Fibroblast of the aortic adventitia (primary cell): Measurements from ENCODE around the gene DNAH9. TPM values are rescaled to one million over a fixed set of nuclear protein-coding genes. Genes with fewer than 3 reads are reported as not detected.

Experiments
- DNase-seq: peaks from one replicate; pipeline ENCODE4 v3.0.0-alpha.2; 2010; ENCODE audit warnings: low read depth
- H3K4me3 ChIP-seq: 2 replicates; pipeline ENCODE4 v1.5.1; 2011; ENCODE audit warnings: low read depth, mild to moderate bottlenecking, control low read depth, low read length, moderate library complexity
- CTCF ChIP-seq: IDR thresholded peaks from 2 replicates; pipeline ENCODE4 v1.5.1; 2011; ENCODE audit warnings: mild to moderate bottlenecking, low read length, control low read depth, inconsistent platforms; ENCODE audit not compliant: insufficient read depth
- total RNA-seq: library from RNA; depleted of rRNA; stranded (reverse); fragments of >200 nt; gene quantifications from 2 replicates; pipeline ENCODE4 v1.2.3, GENCODE V29; 2012; ENCODE audit warnings: low replicate concordance

The DNAH9 gene
- total RNA-seq, 1 donor = not detected

GRCh38 chr17:11701911-11702310 lies 103.6 kb downstream of the DNAH9 start:
- H3K4me3 ChIP-seq = no peak overlapping the region
- no peak for TF ChIP-seq CTCF
- no peak for DNase-seq

GRCh38 chr17:11704041-11704440 lies 105.8 kb downstream of the DNAH9 start:
- no peak for DNase-seq
- no peak overlapping the region for H3K4me3 ChIP-seq
- TF ChIP-seq CTCF = no peak

DNA sequence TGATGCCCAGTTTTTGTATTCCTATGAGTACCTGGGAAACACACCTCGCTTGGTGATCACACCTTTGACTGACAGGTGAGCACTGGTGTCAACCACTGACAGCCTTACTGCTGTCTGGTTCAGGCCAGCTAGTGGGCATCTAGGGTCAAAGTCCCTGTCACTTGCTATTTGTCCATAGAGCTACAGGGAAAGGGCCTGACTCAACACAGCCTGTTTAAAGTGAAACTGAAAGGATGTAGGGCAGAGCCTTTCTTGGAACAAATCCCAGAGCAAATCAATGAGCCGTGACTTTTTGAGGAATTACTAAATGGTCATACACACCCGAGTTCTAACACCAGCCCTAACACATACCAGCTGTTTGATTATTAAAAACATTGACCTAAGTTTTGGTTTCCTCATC lies 106.8 kb downstream of the DNAH9 start:
- no peak overlapping the region for H3K4me3 ChIP-seq
- no peak for DNase-seq
- TF ChIP-seq CTCF = no peak

GRCh38 chr17:11707586-11707985 lies 109.3 kb downstream of the DNAH9 start:
- no peak for DNase-seq
- TF ChIP-seq CTCF = no peak
- no peak overlapping the region for H3K4me3 ChIP-seq

GRCh38 chr17:11712456-11712855 lies 114.2 kb downstream of the DNAH9 start:
- no peak overlapping the region for H3K4me3 ChIP-seq
- no peak for DNase-seq
- no peak for TF ChIP-seq CTCF

- DNase-seq = no peak
- H3K4me3 ChIP-seq = no peak overlapping the region
- TF ChIP-seq CTCF = no peak
These were observed 120.9 kb downstream of the DNAH9 start for GRCh38 chr17:11719203-11719602.

DNA sequence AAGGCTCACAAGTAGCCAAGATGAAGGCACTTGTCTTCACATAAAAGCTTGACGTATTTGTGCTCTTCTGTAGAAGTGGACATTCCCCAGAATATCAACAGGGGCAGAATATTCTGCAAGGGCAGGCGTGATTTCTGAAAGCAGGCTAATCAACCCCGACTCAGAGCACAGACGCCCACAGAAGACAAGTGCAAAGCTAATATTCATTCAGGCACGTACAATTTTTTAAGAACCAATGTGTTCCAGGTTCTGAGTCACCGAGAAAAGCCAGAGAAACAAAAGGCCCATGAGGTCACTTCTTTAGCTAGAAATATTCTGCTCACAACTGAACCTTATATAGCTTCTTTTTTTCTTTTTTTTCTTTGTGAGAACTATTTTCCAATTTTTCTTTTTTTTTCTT lies 121.6 kb downstream of the DNAH9 start:
- no peak for TF ChIP-seq CTCF
- no peak for DNase-seq

More for the DNA sequence above, 121.6 kb downstream of the DNAH9 start:
- no peak overlapping the region for H3K4me3 ChIP-seq
